Measurements from ENCODE around the gene C19orf44.
"Not testable (repeated sequence)": the region's sequence is repeated elsewhere in the genome, so short reads cannot be mapped to it uniquely, and the experiment has no call there.

The C19orf44 gene

GRCh38 chr19:16495982-16496612, at the start of gene C19orf44, which contains the start of gene CALR3:
TSS of gene C19orf44 (plus strand) at chr19:16496394. CDS start at chr19:16500793, 4,399 bp downstream.
TSS of gene CALR3 (minus strand) at chr19:16496167. CDS start at chr19:16496129, 38 bp downstream.
- DNase-seq, result peak; percentile 99

GRCh38 chr19:16446724-16447368, 49.3 kb upstream of the C19orf44 start:
- peak; percentile 82 for DNase-seq

- not testable (repeated sequence) for DNase-seq
These were observed 47.3 kb upstream of the C19orf44 start for GRCh38 chr19:16448872-16449271.

- DNase-seq, result peak; percentile 45
These were observed 46.7 kb upstream of the C19orf44 start for GRCh38 chr19:16449330-16449961.

GRCh38 chr19:16452325-16452724, 43.9 kb upstream of the C19orf44 start:
- DNase-seq, result no peak

- no peak for DNase-seq
These were observed 41.8 kb upstream of the C19orf44 start for GRCh38 chr19:16454351-16454918.

- DNase-seq, result no peak
These were observed 40.7 kb upstream of the C19orf44 start for GRCh38 chr19:16455489-16455888.

GRCh38 chr19:16456652-16457194, 39.5 kb upstream of the C19orf44 start:
- DNase-seq, result peak; percentile 14

GRCh38 chr19:16457195-16457953, 38.8 kb upstream of the C19orf44 start:
- DNase-seq, result peak; percentile 67

GRCh38 chr19:16457954-16458331, 38.3 kb upstream of the C19orf44 start:
- no peak for DNase-seq

- DNase-seq, result no peak
These were observed 37.5 kb upstream of the C19orf44 start for GRCh38 chr19:16458391-16459341.

GRCh38 chr19:16459680-16460079, 36.5 kb upstream of the C19orf44 start:
- DNase-seq, result no peak

GRCh38 chr19:16460454-16460853, 35.7 kb upstream of the C19orf44 start:
- no peak for DNase-seq

- no peak for DNase-seq
These were observed 34.6 kb upstream of the C19orf44 start for GRCh38 chr19:16461630-16462051.

- DNase-seq, result peak; percentile 21
These were observed 33.4 kb upstream of the C19orf44 start for GRCh38 chr19:16462757-16463250.

- no peak for DNase-seq
These were observed 32.7 kb upstream of the C19orf44 start for GRCh38 chr19:16463341-16463990.

GRCh38 chr19:16463991-16464575, 32.1 kb upstream of the C19orf44 start:
- DNase-seq, result peak; percentile 45

GRCh38 chr19:16465239-16465638, 31.0 kb upstream of the C19orf44 start:
- no peak for DNase-seq

- DNase-seq, result not testable (repeated sequence)
These were observed 29.3 kb upstream of the C19orf44 start for GRCh38 chr19:16466802-16467427.

- no peak for DNase-seq
These were observed 28.6 kb upstream of the C19orf44 start for GRCh38 chr19:16467581-16467980.
